ENCODE results near the gene RABGAP1L.

- TF ChIP-seq POLR2AphosphoS5 (IDR thresholded peaks at IDR 0.05) = no peak
- TF ChIP-seq, protein P1, sequence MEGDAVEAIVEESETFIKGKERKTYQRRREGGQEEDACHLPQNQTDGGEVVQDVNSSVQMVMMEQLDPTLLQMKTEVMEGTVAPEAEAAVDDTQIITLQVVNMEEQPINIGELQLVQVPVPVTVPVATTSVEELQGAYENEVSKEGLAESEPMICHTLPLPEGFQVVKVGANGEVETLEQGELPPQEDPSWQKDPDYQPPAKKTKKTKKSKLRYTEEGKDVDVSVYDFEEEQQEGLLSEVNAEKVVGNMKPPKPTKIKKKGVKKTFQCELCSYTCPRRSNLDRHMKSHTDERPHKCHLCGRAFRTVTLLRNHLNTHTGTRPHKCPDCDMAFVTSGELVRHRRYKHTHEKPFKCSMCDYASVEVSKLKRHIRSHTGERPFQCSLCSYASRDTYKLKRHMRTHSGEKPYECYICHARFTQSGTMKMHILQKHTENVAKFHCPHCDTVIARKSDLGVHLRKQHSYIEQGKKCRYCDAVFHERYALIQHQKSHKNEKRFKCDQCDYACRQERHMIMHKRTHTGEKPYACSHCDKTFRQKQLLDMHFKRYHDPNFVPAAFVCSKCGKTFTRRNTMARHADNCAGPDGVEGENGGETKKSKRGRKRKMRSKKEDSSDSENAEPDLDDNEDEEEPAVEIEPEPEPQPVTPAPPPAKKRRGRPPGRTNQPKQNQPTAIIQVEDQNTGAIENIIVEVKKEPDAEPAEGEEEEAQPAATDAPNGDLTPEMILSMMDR (IDR thresholded peaks at IDR 0.05) = no peak
These were observed 639.8 kb downstream of the RABGAP1L start for GRCh38 chr1:174799136-174799479.

Measured in gastroesophageal sphincter (tissue), 3 donors.